ENCODE results near the gene RNF151. TPM values are rescaled to one million over a fixed set of nuclear protein-coding genes. Genes with fewer than 3 reads are reported as not detected.
A peak's percentile ranks its signal among the peaks of the same experiment; 100 is the strongest.
"Not testable (repeated sequence)": the region's sequence is repeated elsewhere in the genome, so short reads cannot be mapped to it uniquely, and the experiment has no call there.

RNF151 gene
- total RNA-seq, 2 experiments from 2014 or later, result not detected

GRCh38 chr16:2009791-2010510, 43.3 kb downstream of the RNF151 start, which contains the start of gene ZNF598:
ZNF598 (minus strand) TSS chr16:2009821.
- Mint-ChIP-seq H3K4me3 (peak within 1 kb of the TSS; percentile 94), H3K9me3 (no peaks in the 10 kb centered on the region), H3K27ac (peak within 1 kb of the TSS; percentile 93), H3K36me3 (peaks cover 34% of the 10 kb centered on the region), H3K27me3 (no peaks in the 10 kb centered on the region), H3K4me1 (peaks cover 24% of the 10 kb centered on the region)
- DNase-seq, result peak; percentile 88

- H3K4me3 Mint-ChIP-seq, H3K9me3 Mint-ChIP-seq, DNase-seq, H3K27ac Mint-ChIP-seq, H3K27me3 Mint-ChIP-seq: not testable (repeated sequence)
- H3K36me3 Mint-ChIP-seq, result peaks cover 24% of the 10 kb centered on the region
- H3K4me1 Mint-ChIP-seq, result peaks cover 17% of the 10 kb centered on the region
Observed at GRCh38 chr16:2011726-2012125, 45.1 kb downstream of the RNF151 start.

DNA sequence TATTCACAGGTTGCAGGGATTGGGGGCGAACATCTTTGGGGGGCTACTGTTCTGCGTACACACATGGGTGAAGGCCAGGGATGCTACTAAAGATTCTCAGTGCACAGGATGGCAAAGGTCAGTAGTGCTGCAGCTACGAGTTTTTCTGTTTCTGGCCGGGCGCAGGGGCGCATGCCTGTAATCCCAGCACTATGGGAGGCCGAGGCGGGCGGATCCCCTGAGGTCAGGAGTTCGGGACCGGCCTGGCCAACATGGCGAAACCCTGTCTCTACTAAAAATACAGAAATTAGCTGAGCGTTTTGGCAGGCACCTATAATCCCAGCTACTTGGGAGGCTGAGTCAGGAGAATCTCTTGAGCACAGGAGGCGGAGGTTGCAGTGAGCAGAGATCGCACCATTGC, 46.9 kb downstream of the RNF151 start:
- Mint-ChIP-seq H3K4me1 (peaks cover 7% of the 10 kb centered on the region), H3K36me3 (peaks cover 8% of the 10 kb centered on the region), H3K27ac (no peak overlapping the region), H3K27me3 (peaks cover 4% of the 10 kb centered on the region), H3K9me3 (no peaks in the 10 kb centered on the region), H3K4me3 (no peak overlapping the region)
- no peak for DNase-seq

DNA sequence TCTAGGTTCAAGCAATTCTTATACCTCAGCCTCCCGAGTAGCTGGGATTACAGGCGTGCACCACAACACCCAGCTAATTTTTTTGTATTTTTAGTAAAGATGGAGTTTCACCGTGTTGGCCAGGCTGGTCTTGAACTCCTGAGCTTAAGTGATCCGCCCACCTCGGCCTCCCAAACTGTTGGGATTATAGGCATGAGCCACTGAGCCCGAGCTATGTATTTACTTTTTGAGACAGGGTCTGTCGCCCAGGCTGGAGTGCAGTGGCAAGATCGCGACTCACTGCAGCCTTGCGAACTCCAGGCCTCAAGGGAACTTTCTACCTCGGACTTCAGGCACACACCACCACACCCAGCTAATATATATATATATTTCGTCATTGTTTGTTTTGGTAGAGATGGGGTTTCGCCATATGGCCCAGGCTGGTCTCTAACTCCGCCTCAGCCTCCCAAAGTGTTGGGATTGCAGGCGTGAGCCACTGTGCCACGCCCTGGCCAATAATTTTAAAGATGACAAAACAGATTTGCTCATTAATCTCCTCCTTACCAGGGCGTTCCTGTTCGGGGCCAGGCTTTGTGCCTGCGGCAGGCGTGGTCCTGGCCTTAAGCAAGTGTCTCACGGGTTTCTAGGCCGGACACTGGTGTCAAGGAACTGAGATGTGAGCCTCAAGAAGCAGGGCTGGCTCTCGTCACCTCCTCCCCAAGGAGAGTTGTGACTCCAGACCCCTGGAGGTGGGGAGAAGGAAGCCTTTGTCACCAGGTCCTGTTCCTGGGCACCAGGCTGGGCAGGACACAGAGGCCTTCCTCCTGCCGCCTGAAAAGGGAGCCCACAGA, 48.7 kb downstream of the RNF151 start:
- Mint-ChIP-seq H3K27me3 (peaks cover 13% of the 10 kb centered on the region), H3K4me1 (peaks cover under 1% of the 10 kb centered on the region), H3K9me3 (no peaks in the 10 kb centered on the region), H3K4me3 (no peak overlapping the region), H3K36me3 (peaks cover 2% of the 10 kb centered on the region), H3K27ac (no peak overlapping the region)
- DNase-seq, result no peak

DNA sequence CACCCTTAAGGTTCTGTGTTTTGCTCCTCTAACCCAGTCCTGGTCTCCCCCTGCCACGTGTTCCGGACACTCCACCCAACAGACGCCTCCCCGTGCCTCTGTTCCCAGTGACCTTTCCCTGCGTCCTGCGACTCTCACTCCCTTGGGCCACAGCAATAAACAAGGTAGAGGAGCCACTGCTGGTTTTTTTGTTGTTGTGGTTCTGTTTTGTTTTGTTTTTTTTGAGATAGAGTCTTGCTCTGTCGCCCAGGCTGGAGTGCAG, 49.2 kb downstream of the RNF151 start:
- peaks cover 4% of the 10 kb centered on the region for H3K4me1 Mint-ChIP-seq
- peaks cover 18% of the 10 kb centered on the region for H3K27me3 Mint-ChIP-seq
- no peak overlapping the region for H3K4me3 Mint-ChIP-seq
- no peaks in the 10 kb centered on the region for H3K9me3 Mint-ChIP-seq
- peaks cover 2% of the 10 kb centered on the region for H3K36me3 Mint-ChIP-seq
- no peak for DNase-seq
- no peak overlapping the region for H3K27ac Mint-ChIP-seq

- Mint-ChIP-seq H3K4me3 (no peak overlapping the region), H3K4me1 (peaks cover 5% of the 10 kb centered on the region), H3K36me3 (peaks cover 2% of the 10 kb centered on the region), H3K9me3 (no peaks in the 10 kb centered on the region), H3K27ac (no peak overlapping the region), H3K27me3 (peaks cover 24% of the 10 kb centered on the region)
- no peak for DNase-seq
Observed at GRCh38 chr16:2016407-2016922, 49.8 kb downstream of the RNF151 start.

Other genes starting within 250 kb of the RNF151 start
- gene NME3, start 195.3 kb upstream of the RNF151 start, total RNA-seq, result 10 to 100 TPM; 24.5 to 24.9 TPM
- 10 to 100 TPM; 17.2 to 20.1 TPM for gene EME2, start 194.0 kb upstream of the RNF151 start, total RNA-seq
- 100 to 1,000 TPM; 187 to 190 TPM for gene MRPS34, start 193.7 kb upstream of the RNF151 start, total RNA-seq
- gene SPSB3, start 184.3 kb upstream of the RNF151 start, total RNA-seq, result 10 to 100 TPM; 12.3 to 12.8 TPM
- gene NUBP2, start 183.9 kb upstream of the RNF151 start, total RNA-seq, result 10 to 100 TPM; 63.6 to 64.2 TPM
- gene IGFALS, start 173.2 kb upstream of the RNF151 start, total RNA-seq, result not detected
- 10 to 100 TPM; 22.6 to 23.9 TPM for gene HAGH, start 140.0 kb upstream of the RNF151 start, total RNA-seq
- gene FAHD1, start 139.7 kb upstream of the RNF151 start, total RNA-seq, result 10 to 100 TPM; 17.9 to 20.1 TPM
- under 1 TPM in 1 of 2 experiments, not detected in 1; 0.27 TPM for gene MEIOB, start 94.7 kb upstream of the RNF151 start, total RNA-seq
- not detected for gene HS3ST6, start 48.4 kb upstream of the RNF151 start, total RNA-seq
- gene MSRB1, start 23.7 kb upstream of the RNF151 start, total RNA-seq, result 10 to 100 TPM; 21.3 to 22.4 TPM
- not detected for gene RPL3L, start 12.2 kb upstream of the RNF151 start, total RNA-seq
- gene NDUFB10, start 7.3 kb upstream of the RNF151 start, total RNA-seq, result 100 to 1,000 TPM; 138 to 141 TPM
- 1,000 to 10,000 TPM; 5,183 to 5,266 TPM for gene RPS2, start 2.0 kb upstream of the RNF151 start, total RNA-seq
- 10 to 100 TPM; 66.3 to 72.6 TPM for gene TBL3, start 5.2 kb downstream of the RNF151 start, total RNA-seq
- gene NOXO1, start 14.6 kb downstream of the RNF151 start, total RNA-seq, result under 1 TPM in 1 of 2 experiments, not detected in 1; 0.35 TPM
- gene GFER, start 17.3 kb downstream of the RNF151 start, total RNA-seq, result 10 to 100 TPM; 27.3 to 29.5 TPM
- 1 to 10 TPM; 2.0 to 3.5 TPM for gene SYNGR3, start 23.1 kb downstream of the RNF151 start, total RNA-seq
- 10 to 100 TPM; 98.3 to 99.8 TPM for gene ZNF598, start 43.0 kb downstream of the RNF151 start, total RNA-seq
- 10 to 100 TPM; 29.1 to 34.2 TPM for gene NPW, start 52.9 kb downstream of the RNF151 start, total RNA-seq
- gene NHERF2, start 60.0 kb downstream of the RNF151 start, total RNA-seq, result 1 to 10 TPM; 2.4 to 3.7 TPM
- gene NTHL1, start 81.0 kb downstream of the RNF151 start, total RNA-seq, result 10 to 100 TPM; 30.6 to 32.0 TPM
- gene TSC2, start 81.1 kb downstream of the RNF151 start, total RNA-seq, result 10 to 100 TPM; 52.3 to 57.5 TPM
- 10 to 100 TPM; 52.6 to 54.5 TPM for gene PKD1, start 169.0 kb downstream of the RNF151 start, total RNA-seq
- gene RAB26, start 181.8 kb downstream of the RNF151 start, total RNA-seq, result under 1 TPM; 0.26 to 0.35 TPM
- gene TRAF7, start 188.9 kb downstream of the RNF151 start, total RNA-seq, result 10 to 100 TPM; 86.4 to 89.2 TPM
- 1 to 10 TPM; 1.8 to 3.4 TPM for gene CASKIN1, start 229.7 kb downstream of the RNF151 start, total RNA-seq
- gene MLST8, start 238.6 kb downstream of the RNF151 start, total RNA-seq, result 10 to 100 TPM; 89.5 to 92.3 TPM
- gene BRICD5, start 244.0 kb downstream of the RNF151 start, total RNA-seq, result 1 to 10 TPM; 2.3 to 6.4 TPM
- 10 to 100 TPM; 24.2 to 24.5 TPM for gene PGP, start 248.0 kb downstream of the RNF151 start, total RNA-seq